HL-60/S4 treated with phorbol 12-myristate 13-acetate at 8.2 ng/mL for 4 days and 3 days (cell line): ENCODE results near the gene SCO2.

ENCODE experiments used
- in situ Hi-C: fragments of 300-500 bp; cut with MboI; formaldehyde crosslinking; loops from 2 replicates; pipeline ENCODE4 v1.15.0; 2022; ENCODE audit warnings: low sequenced_read_pairs

SCO2 gene

DNA sequence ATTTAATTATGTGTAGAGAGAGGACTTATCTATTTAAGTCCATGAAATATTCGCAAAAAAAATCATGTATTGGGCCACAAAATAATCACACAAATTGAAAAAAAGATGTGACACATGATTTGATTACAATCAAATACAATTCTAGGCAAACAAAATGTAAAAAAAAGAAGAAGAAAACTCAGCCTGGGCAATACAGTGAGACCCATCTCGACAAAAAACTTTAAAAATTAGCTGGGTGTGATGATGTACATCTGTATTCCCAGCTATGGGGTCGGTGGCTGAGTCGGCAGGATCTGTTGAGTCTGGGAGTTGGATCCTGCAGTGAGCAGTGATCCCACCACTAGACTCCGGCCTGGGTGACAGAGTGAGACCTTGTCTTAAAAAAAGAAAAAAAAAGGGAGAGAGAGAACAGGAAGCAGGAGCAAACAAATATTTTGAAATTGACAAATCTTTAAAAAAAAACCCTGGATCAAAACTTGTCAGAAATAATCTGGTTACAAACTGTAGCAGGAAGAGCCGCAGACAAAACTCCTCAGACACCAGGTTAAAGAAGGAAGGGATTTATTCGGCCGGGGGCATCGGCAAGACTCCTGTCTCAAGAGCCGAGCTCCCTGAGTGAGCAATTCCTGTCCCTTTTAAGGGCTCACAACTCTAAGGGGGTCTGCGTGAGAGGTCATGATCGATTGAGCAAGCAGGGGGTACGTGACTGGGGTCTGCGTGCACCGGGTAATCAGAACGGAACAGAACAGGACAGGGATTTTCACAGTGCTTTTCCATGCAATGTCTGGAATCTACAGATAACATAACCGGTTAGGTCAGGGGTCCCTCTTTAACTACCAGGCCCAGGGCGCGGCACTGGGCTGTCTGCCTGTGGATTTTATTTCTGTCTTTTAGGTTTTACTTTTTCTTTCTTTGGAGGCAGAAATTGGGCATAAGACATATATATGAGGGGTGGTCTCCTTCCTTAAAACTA, 7.7 kb upstream of the SCO2 start:
- in situ Hi-C loops = no loop called here

DNA sequence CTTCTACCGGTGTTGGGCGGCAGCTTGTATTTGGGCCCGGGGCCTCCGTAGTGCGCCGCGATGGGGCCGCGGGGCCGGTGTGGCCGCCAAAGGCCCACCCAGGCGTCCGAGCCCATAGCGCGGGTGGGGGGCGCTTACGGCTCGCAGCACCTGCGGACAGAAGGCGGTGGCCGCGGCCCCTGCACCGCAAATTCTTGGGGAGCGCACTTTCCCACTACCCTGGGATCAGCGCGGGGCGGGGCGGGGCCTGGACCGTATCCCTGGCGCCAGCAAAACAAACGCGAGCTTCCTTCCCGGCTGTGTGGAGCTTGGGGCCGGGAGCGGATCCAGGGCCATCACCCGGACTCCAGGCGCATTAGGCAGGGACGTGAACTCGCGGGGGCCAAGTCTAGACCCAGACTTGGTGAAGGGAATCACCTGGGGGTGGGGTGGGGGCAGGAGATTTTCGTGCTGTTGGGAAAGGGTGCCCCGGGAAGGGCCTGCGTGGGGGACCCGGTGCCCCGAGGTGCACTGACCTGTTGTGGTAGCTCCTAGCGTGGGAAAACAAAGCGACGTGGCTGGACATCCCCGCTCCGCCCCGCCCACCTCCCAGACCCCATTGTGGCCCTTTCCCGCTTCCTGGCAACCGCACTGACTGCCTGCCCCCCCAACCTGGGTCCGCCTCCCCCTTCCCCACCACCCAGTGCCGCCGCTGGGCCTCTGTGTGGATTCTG, 6.7 kb upstream of the SCO2 start:
- in situ Hi-C loops = no loop called here

GRCh38 chr22:50531546-50531961, 6.2 kb upstream of the SCO2 start:
- in situ Hi-C loops = no loop called here

DNA sequence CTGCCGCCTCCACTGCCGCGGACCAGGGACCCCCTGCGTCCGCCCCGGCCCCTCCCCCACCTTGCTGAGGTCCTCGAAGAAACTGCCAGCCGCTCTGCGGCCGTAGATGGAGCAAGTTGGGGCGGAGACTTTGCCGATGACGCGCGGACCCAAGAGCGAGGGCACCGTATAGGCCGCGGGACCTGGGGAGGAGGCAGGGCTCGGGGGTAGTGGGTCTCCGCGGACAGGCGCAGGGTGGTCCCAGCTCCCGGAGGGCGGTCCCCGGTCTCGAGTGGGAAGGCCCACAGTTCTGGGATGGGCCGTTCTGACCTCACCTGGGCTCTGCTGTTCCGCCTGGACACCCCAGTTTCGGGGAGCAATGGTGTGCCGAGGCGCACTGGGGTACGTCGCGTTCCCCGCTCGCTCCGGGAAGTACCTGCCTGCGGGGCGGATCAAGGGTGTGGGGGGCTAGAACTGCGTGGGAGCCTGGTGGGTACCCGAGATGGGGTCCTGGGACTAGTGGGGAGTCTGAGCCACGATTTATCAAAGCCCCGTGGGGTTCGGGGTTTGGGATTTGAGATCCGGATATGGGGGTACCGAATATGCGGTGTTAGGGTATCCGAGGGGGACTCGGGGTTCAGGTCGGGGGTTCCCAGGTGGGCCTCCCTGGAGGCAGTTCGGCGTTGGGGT, 5.6 kb upstream of the SCO2 start:
- in situ Hi-C loops = no loop called here

GRCh38 chr22:50530580-50530876, 5.1 kb upstream of the SCO2 start:
- in situ Hi-C loops = no loop called here

GRCh38 chr22:50529897-50530579, 4.6 kb upstream of the SCO2 start, which contains the start of gene TYMP:
TSS of gene TYMP (minus strand) at chr22:50530012. CDS start at chr22:50529709, 303 bp downstream.
- in situ Hi-C loops = no loop called here

DNA sequence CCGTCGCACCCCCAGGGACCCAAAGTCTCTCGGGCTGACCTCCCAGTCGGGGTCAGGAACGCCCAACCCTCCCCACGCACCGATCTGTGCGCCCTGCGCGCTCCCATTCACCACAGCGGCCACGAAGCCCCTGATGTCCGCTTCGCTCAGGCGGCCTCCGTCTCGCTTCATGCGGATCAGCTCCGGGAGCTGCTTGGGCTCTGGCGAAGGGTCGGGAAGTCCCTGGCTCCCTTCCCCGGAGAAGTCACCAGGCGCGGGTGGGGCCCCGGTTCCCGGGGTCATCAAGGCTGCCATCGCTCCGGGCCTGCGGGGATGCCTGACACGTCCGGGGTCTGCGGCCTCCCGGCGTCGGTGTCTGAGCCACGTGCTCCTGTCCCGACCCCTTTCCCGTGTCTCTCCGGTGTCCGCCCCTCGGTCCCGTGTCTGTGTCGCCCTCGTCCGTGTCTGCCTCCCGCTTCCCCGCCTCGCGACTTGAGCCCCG, 4.1 kb upstream of the SCO2 start:
- in situ Hi-C loops = no loop called here

- in situ Hi-C loops = no loop called here
Measured at GRCh38 chr22:50528682-50529415, 3.5 kb upstream of the SCO2 start.

DNA sequence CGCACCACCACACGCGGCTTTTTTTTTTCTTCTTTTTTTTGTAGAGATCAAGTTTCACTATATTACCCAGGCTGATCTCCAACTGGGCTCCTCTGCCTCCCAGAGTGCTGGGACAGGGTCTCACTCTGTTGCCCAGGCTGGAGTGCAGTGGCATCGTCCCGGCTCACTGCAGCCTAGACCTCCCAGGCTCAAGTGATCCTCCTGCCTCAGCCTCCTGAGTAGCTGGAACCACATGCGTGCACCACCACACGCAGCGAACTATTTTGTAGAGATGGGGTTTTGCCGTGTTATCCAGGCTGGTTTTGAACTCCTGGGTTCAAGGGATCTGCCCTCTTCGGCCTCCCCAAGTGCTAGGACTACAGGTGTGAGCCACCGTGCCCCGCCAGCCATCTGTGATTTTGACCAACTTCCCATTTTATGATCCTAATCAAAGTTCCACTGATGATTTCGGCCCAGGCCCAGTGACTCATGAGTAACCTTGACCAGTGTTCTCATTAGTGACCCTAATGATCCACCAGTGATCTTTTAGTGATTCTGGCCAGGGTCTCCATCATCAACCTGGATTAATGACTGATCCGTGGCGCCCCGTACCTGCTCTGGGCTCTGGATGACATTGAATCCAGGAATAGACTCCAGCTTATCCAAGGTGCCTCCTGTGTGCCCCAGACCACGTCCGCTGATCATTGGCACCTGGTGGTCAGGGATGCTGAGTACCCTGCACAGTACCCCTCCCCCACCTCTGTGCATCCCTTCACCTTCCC, 2.7 kb upstream of the SCO2 start:
- in situ Hi-C loops = no loop called here

DNA sequence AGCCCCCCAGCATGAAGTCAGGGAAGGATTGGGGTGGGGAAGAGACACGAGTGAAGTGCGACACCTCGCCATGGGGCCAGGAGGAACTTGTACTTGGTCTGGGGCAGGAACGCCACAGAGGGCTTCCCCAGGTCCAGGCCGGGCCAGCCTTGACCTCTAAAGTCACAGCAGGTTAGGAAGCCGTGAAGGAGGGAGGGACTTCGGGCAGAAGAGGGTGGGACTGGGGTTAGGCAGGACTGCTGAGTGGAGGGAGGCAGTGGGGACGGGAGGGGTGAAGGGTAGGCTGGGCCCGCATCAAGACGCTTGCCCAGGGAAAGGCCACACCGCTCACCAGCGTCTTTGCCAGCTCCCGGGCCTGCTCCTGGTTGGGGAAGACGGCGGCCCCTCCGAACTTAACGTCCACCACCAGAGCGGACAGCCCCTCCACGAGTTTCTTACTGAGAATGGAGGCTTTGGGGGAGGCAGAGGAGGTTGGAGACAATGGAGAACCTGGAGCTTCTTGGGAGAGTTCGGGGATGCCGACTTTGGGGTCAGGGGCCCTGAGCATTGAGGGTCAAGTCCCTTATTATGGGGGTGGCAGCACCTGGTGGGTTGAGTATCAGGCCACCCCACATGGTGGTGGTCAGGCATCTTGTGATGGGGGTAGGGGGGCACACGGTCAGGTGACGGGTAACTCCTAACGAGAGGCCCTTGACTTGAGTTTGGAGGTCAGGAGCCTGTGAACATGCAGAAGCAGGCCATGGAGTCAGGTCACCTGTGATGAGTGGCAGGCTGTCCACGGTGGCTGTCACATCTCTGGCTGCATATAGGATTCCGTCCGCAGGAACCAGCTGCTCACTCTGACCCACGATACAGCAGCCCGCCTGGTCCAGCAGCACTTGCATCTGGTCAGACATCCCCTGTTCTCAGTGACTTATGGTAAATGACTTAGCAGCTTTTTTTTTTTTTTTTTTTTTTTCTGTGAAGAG, 1.7 kb upstream of the SCO2 start:
- in situ Hi-C loops = no loop called here

DNA sequence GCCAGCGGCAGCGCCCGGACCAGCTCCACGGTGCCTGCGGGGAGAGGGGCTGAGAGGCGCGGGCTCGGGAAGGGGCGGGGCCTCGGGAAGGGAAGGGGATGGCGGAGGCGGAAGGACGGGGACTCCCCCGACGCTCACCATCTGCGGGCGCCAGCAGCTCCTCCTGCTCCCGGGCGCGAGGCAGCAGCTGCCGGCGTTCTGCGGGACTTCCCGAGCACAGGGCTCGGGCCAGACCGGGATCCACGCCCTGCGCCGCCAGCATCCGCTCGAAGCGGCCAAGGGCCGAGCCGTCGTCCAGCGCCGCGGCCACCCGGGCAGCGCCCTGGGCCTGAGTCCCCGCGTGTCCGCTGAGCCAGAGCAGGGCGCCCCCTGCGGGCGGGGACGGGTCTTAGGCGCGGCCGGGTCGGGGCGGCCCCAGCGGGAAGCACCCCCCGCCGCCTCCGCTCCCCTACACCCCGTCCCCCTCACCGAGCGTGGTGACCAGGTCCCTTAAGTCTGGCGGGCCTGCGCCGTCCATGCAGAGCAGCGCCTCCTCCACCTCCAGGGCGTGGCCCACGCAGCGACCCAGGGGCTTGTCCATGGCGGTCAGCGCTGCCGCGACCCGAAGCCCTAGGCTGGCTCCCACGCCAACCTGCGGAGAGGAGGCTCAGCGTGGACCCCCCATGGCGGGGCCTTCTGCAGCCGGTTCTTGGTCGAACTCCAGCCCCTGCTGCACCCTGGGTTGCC, 873 bp upstream of the SCO2 start:
- in situ Hi-C loops = no loop called here

DNA sequence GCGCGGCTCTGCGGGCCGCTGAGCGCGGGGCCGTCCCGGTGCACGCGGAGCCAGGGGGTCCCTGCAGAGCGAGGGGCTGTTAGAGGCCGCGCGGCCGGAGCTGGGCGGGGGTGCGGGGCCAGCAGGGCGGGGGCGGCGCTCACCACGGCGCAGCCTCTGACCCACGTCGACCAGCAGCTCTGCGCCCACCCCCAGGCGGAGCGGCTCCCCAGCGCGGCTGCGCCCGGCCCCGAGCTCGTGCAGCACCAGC, 385 bp upstream of the SCO2 start:
- in situ Hi-C loops = no loop called here

DNA sequence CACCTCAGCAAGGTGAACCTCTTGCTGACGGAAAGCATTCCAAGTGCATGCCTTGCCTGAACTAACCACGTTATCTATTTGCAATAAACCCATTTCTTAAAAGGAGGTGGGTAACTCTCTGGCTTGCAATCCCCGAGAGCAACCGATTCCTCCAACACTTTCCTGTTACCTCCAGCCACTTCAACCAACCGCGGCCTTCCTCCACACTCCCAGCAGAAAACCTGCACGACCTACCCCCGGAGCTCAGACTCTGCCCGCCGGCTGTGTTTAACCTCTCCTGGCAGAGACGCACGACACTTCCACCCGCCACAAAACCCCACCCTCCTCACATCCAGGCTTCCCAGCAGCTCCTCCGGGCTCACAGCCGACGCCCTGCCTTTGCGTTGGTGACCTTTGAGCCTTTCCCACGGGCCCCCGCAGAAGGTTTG, 708 bp downstream of the SCO2 start:
- in situ Hi-C loops = no loop called here

- in situ Hi-C loops = no loop called here
Measured at GRCh38 chr22:50523806-50524675, 1.4 kb downstream of the SCO2 start.

DNA sequence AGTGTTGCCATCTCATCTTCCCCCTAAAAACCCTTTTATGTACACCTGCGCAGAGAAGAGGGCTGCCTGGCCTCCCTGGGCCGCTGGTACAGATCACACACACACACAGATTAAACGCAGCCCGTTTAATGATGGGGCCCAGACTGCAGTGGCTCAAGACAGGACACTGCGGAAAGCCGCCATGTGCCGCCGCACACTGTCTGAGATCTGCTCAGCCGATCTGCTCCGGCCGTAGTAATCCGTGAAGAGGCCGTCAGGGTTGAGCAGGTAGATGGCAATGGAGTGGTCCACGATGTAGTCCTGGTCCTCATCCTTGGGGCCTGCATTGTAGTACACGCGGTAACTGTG, 2.0 kb downstream of the SCO2 start:
- in situ Hi-C loops = no loop called here

DNA sequence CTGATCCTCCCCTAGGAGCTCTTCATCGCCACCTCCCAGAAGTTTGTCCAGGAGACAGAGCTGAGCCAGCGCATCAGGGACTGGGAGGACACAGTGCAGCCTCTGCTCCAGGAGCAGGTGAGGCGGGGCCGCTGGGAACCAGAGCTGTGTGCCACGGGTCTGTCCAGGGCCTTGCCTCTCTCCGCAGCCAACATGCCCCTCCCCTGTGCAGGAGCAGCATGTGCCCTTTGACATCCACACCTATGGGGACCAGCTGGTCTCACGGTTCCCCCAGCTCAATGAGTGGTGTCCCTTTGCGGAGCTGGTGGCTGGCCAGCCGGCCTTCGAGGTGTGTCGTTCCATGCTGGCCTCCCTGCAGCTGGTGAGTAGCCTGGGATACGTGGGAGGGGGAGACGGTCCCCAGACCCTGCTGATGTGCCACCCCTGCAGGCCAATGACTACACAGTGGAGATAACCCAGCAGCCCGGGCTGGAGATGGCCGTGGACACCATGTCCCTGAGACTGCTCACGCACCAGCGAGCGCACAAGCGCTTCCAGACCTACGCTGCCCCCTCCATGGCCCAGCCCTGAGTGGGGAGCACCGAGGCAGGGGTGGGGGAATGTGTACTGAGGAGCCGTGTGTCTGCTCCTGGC, 2.5 kb downstream of the SCO2 start:
- in situ Hi-C loops = no loop called here
